H1 (cell line): Measurements from ENCODE around the gene IL17RA. TPM values are rescaled to one million over a fixed set of nuclear protein-coding genes. Genes with fewer than 3 reads are reported as not detected.

Source experiments
- CREB1 ChIP-seq: IDR thresholded peaks from 2 replicates; pipeline ENCODE4 v1.6.1; 2012; ENCODE audit warnings: inconsistent platforms
- CTBP2 ChIP-seq: IDR thresholded peaks from 2 replicates; pipeline ENCODE4 v1.7.0; 2011; ENCODE audit warnings: borderline replicate concordance, mild to moderate bottlenecking, moderate library complexity, mixed read lengths, low read length; ENCODE audit not compliant: insufficient read depth, insufficient read length
- E2F6 ChIP-seq: IDR thresholded peaks from 2 replicates; pipeline ENCODE4 v1.6.1; 2012; ENCODE audit warnings: inconsistent platforms
- polyA plus RNA-seq, 7 experiments: library from polyadenylated mRNA; depleted of rRNA in 3 of 7; stranded (reverse) in 5 of 7; unstranded in 2 of 7; fragments of >200 nt in 5 of 7; fragments of 200-250 nt in 2 of 7; gene quantifications; 1 replicate in 5 of 7; 2 replicates in 1 of 7; 4 replicates in 1 of 7; pipeline versions ENCODE4 v1.2.1 to v1.2.3, GENCODE V29; 2011 to 2013; ENCODE audit warnings: missing spikeins in 2 of 7, mixed read lengths in 2 of 7
- total RNA-seq: library from RNA; stranded (reverse); fragmentation: NEBNext Ultra II Directional; extraction: Animal tissue kit (Norgen Biotek cat#: 25700); gene quantifications from 2 replicates; pipeline ENCODE4 v1.2.1, GENCODE V29; 2021

The IL17RA gene
- total and polyA plus RNA-seq, 2 of the 8 experiments (the other 6 are each of a cell fraction or from before 2014, with no cell fraction given) = 5.6 to 9.9 TPM

GRCh38 chr22:17077255-17077654 is 7.5 kb upstream of the IL17RA start (continued):
- TF ChIP-seq CTBP2 (no peak), CREB1 (no peak), E2F6 (no peak)
